DLD1 (cell line): ENCODE measurements around the gene KDM4B.

Experiments used
- in situ Hi-C: cut with HindIII; loops from 2 replicates; pipeline ENCODE4 v1.10.0; 2017; ENCODE audit warnings: low sequenced_read_pairs

KDM4B gene

DNA sequence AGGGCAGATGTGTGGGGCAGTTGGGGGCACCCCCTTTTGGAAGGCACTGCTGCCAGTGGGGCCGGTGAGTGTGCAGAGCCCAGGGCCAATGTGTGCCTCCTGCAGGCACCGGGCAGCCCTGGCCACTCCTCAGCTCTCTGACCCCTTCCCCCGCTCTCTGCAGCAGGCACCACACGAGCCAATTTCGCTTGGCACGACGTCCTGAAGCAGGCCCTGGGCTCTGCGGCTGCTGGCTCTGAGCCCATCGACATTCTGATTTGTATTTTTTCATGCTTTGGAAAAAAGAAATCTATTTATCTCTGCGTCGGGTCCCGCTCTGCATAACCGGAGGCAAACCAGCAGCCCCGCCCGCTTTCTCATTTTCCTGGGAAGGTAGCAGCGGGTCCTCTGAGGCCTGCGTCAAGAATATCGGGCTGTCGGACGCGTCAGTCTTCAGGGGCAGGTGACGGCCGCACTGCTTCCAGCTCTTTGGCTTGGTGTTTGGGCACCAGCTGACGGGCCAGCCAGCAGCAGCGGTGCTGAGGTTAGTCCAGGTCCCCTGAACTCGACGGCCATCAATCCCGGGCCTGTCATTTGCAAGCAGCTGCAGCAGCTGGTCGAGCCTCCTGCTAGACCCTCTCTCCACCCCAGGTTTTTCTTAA, 134.3 kb downstream of the KDM4B start:
- in situ Hi-C loops, result no loop called here

DNA sequence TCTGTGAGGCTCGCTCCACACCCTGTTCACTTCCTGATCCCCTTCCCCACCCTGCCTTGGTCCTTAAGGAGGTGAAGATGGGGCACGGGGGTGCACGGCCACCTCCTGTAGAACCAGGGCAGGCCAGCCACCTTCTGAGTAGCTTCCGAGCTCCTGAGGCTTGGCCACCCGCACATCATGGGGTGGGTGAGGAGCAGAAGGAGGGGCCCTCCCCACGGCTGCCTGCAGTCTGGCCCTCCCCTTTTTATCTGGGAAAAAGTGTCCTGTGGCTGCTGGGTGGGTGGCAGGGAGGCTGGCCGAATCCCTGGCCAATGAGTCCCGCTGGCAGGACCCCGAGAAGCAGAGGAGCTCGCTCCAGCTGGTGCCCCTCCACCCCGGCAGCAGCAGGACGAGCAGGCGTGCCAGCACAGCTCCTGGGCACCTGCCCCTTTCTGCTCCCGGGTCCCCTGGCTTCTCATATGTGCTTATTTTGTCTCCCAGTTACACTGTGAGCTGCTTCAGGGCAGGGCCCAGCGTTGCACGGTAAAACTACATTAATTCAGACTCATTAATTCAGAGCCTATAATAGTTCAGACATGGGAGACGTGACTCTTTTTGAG, 135.0 kb downstream of the KDM4B start:
- in situ Hi-C loops, result no loop called here

DNA sequence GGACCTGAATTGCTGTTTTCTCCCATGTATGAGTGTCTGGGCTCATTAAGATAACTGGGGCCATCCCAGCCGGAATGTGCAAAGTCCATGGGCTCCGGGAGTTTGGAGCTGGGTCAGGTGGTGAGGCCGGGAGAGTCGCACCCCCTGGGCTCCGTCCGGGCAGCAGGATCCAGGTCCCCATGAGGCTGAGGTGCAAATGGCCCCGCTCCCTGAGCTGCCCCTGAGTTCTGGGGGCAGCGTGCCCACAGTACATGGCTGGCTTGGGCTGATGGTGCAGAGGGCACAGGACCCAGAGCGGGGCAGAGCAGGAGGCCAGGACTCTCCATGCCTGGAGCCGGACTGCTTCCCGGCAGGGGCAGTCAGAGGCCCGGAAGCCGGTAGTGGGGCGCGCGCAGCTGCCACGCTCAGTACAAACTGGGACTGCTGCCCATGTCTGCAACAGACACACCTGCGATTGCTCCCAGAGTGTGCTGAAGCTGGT, 136.0 kb downstream of the KDM4B start:
- in situ Hi-C loops, result no loop called here

DNA sequence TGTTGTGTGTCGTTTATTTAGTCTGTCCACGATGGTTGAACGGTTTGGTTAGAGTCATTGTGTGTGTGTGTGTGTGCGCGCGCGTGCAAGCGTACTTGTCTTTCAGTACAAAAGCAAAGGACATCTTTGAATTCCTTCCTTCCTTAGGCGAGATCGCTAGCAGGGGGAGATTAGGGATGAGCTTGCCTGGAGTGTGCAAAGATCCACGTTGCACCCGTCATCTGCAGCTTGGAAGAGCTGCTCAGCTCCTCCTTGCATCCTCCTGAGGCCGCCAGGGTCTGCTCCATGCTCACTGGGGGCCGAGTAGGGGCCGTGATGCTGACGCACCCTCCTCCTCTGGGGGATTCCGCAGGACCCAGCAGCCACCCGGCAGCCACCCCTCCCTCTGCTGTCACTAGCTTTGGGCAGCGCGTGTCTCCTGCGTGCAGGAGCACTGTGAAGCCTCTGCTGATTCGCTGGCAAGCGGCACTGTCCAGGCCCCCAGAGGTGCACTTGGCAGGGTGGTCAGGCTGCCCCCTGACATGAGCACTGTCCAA, 137.3 kb downstream of the KDM4B start:
- in situ Hi-C loops, result no loop called here

DNA sequence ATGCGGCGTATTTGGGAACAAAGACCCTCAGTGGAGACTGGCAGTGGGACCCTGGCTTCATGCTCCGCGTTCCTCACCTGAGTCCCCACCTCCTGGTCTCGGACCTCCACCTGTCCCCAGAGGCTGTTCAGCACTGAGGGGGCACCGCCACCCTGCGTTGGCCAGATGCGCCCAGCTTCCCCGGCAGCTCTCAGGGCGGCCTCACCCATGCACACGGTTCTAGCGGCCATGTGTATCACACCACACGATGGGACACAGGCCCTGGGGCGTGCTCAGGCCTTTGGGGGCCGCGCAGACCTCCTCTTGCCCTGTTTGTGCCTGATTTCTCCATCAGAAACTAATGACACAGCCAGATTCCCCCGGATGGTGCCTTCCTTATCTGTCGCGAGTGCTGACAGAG, 138.1 kb downstream of the KDM4B start:
- in situ Hi-C loops, result no loop called here

DNA sequence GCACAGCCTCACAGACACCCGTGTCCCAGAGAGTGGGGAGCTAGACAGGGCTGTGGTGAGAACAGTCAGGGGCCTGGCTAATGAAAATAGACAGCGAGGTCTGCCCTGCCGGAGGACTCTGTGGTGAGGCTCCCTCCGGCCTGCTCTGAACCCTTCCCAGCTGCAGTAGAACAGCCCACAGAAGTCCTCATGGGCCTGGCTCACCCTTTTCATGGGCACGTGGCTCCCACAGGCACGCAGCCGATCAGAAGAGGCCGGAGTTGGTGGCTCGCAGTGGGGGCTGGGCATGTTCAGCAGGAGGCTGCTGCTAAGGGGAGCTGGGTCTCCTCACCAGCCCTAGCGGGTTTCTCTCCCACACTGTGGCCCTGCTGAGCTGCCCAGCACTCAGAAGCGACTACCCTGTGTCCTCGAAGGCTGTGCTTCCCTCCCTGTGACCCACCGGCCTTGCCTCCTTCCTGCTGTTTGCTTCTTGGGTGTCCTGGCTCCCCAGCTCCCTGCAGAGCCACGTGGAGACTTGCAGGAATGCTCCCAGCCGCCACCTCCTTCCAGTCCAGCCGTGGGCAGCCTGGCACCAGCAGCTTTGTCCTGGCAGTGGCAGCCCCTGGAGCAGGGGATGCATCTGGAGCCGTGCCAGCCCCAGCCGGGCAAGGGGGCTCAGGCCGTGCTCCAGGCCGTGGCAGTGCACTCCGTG, 138.7 kb downstream of the KDM4B start:
- in situ Hi-C loops, result no loop called here

DNA sequence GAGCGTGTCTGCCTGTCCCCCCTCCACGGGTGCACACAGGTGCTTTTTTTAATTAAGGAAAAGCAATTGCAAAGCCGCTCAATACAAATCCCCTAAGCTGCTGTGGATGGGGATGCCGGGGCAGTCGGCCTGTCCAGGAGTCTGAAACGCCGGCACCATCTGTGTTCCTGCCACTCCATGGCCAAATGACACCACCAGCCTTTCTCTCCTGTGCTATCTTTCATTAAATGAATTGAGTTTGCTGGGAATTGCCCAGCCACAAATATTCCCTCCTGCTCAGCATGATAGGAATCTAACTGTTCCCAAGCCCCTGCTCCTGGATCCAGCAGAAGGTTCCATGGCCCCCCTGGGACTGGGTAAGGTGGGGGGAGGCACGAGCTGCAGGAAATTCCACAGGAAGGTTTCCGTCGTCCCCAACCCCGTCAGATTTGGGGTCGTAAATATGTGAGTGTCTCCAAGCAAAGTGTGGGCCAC, 139.2 kb downstream of the KDM4B start:
- in situ Hi-C loops, result no loop called here

DNA sequence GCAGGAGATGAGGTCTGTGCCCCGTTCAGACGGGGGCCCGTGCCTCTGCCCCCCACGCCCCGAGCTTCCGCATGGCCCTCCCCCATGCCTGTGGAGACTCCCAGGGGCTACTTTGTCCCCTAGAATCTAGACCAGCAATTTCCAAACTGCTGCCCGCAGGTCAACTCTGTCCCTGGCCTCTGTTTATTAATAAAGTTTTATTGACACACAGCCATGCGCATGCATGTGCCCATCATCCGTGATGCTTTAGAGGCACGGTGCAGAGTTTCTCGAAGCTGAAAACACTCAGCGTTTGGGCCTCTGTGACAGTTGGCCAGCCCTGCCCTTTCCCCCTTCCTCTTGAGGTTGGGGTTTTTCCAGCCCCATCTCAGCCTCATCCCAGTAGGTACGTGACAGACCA, 140.0 kb downstream of the KDM4B start:
- in situ Hi-C loops, result no loop called here

DNA sequence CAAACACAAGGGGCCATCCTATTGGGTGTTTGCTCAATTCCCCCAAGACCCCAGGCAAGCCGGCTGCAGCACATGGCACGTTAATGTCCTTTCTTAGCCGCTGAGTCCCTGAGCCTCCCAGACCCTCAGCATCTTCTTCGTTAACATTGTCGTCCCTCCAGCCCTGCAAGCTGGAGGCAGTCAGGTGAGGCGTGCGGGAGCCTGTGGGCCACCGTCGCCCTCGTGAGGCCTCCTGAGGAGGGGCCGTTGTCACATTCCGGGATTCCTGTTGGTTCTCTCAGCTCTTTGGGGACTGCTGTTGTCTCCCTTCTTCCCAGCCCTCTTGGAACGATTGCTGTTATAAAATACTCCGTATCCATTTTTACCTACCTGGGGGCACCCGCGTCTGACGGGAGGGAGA, 140.6 kb downstream of the KDM4B start:
- in situ Hi-C loops, result no loop called here

DNA sequence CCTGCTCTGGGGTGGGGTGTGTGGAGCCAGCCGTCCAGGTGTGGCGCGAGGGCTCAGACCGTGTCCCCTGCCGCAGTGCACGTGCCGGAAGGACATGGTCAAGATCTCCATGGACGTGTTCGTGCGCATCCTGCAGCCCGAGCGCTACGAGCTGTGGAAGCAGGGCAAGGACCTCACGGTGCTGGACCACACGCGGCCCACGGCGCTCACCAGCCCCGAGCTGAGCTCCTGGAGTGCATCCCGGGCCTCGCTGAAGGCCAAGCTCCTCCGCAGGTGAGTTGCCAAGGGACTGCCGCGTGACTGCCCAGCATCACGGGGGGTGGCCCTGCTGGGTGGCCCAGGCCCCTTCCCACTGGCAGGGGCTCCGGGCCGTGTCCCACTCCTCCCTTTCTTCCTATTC, 141.6 kb downstream of the KDM4B start:
- in situ Hi-C loops, result loop anchor here (10.0 kb wide), 1 partner anchor 56 kb away; no protein-coding TSS in a partner anchor

DNA sequence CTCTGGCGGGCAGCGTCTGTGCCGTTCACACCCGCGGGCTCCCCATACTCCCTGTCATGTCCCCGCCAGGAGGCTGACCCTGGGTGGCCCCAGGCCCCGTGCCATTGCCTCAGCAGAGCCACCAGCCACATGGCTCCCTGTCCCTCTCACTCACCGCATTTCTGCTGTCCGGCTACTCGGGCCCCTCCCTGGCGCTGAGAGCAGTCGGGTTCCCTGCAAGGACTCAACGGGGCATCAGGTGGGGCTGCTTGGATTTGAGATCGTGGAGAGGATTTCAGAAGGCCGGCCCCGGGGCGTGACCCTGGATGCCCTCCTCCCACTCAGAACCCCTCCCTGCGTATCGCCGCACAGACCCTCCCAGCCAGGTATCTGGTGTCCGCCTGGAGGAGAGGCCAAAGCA, 142.1 kb downstream of the KDM4B start:
- in situ Hi-C loops, result loop anchor here (10.0 kb wide), 1 partner anchor 56 kb away; no protein-coding TSS in a partner anchor

DNA sequence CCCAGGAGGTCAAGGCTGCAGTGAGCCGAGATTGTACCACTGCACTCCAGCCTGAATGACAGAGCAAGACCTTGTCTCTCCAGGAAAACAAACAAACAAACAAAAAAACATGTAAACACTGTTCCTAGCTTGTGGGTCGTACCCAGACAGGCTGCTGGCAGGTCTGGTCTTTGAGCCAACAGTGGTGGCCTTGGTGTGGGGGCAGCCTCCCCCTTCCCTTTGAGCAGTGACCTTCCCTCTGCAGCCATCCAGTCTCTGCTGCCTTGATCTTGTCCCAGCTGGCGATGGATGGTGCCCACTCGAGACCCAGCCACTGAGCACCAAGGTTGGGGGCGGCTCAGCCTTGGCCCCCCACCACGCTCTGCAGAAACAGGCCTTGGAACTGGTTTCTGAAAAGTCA, 143.3 kb downstream of the KDM4B start:
- in situ Hi-C loops, result loop anchor here (10.0 kb wide), 1 partner anchor 57 kb away; no protein-coding TSS in a partner anchor

DNA sequence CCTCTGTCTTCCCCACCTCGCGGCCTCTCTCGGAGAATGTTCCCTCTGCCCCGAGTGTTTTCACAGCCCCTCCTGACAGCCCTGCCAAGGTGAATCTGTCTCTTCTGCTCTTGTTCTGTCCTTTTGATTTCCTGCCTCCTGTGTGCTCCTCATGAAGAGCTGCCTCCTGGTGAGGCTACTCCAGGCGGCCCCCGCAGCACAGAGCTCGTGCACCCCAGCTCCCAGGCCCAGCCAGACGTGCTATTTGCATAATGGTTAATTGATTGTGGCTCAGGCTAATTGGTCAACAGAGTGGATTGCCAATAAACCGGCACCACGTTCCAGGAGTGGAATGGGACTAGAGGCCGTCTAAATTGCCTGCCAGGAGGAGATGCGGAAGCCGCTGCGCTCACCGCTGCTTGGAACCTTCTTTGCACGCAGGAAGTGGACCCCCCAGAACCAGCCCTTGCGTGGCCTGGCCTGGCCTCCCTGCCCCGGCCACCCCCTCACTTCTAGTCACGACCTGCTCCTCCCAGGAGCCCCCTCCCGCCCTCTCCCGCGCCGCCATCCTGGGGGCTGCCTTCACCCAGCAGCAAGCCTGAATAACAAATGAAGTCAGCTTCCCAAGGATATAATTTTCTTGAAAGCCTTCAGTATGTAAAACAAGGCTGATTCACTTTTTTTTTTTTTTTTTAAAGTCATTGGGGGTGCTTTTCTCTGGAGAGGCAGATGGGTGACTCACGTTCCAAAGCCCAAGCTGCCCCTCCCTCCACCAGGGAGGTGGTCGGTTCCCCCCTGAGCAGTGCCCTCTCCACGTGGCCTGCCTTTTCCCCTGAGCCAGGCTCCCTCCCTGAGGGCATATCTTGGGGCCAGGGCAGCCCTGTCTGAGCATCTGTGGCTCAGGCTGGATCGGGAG, 144.0 kb downstream of the KDM4B start:
- in situ Hi-C loops, result loop anchor here (10.0 kb wide), 1 partner anchor 58 kb away; no protein-coding TSS in a partner anchor

DNA sequence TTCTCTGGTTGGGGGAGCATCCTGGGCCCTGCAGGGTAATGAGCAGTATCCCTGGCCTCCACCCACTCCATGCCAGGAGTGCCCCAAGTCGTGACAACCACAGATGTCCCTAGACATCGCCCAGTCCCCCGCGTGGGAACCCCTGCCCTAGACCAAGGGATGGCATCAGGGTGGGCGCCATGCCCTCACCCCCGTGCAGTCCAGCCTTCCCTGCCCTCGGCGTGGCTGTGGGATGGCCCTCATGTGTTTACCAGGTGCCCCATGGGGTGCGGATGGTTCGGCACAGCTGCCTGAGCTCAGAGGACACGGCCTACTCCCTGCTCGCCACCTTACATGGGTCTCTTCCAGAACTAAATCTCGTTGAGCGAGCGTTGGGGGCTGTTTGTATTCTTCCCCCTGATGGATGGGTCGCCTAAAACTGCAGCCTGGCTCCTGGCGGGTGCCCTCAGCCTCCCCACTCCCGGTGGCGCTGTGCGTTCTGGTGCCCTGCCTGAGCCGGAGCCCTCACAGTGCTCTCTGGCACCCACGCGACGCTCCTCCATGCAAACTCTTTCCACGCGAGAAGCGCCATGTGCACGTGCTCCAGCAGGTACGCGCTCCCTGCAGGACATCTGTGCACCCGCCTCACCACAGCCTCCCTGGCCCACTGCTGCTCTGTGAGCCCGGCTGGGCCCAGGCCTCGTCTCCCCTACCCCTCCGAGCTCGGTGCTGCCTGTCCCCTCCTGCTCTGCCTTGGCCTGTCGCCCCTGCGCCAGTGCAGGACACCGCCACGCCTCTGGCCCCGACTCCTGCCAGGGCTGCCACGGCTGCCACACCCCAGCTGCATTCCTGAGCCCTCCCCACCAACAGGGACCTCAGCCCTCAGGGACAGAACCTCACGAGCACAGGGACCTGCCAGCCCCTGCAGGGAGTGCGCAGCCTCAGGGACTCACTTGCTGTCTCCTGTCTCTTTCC, 145.0 kb downstream of the KDM4B start:
- in situ Hi-C loops, result loop anchor here (10.0 kb wide), 1 partner anchor 59 kb away; no protein-coding TSS in a partner anchor

DNA sequence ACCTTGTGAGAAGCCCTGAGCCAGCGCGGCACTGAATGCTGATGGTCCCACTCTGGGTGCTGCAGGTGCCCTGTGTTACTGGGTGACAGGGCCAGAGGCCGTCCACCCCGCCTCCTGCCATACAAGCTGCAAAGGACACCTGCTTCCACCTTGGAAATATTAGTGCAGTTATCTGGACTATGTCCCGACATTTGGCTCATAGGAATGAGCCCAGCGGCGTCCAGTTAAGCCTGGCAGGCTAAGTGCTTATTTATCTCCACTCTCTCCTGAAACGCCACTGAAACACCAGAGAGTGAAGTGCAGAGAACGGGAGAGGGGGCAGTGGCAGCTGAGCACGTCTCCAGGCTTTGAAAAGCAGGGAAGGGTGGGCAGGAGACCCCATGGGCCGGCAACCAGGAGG, 145.8 kb downstream of the KDM4B start:
- in situ Hi-C loops, result loop anchor here (10.0 kb wide), 1 partner anchor 60 kb away; no protein-coding TSS in a partner anchor

DNA sequence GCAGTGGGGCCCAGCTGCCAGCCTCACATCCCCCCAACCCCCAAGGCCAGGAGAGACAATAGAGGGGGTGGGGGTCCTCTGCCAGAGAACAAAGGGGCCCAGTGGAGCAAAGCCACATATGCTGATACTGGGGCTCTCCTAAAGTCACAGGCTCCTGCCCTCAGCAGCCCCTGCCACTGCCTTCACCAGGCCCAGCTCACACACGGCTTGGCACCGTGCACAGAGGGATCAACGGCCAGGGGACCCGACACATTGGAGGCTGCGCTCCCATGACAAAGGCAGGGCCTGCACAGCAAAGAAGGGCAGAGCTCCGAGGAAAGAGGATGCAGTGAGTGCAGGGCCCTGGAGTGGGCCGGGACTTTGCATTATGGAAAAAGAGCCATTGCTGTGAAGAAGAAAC, 146.4 kb downstream of the KDM4B start:
- in situ Hi-C loops, result loop anchor here (10.0 kb wide), 1 partner anchor 61 kb away; no protein-coding TSS in a partner anchor

DNA sequence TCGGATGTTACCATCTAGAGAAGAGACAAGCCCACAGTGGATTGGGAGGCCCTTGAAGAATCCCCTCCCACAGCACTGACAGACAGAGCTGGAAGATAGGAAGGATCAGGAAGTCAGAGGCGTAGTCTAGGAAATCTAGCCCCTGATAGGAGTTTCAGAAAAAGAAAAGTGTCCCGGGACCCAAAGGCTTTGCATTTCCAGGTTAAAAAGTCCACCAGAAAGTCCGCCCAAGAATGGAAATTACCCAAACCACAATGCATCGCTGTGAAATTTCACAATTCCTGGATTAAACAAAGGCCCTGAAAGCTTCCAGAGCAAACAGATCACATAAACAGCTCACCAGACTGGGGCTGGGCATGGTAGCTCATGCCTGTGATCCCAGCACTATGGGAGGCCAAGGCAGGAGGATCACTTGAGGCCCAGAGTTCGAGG, 146.9 kb downstream of the KDM4B start:
- in situ Hi-C loops, result loop anchor here (10.0 kb wide), 1 partner anchor 61 kb away; no protein-coding TSS in a partner anchor

DNA sequence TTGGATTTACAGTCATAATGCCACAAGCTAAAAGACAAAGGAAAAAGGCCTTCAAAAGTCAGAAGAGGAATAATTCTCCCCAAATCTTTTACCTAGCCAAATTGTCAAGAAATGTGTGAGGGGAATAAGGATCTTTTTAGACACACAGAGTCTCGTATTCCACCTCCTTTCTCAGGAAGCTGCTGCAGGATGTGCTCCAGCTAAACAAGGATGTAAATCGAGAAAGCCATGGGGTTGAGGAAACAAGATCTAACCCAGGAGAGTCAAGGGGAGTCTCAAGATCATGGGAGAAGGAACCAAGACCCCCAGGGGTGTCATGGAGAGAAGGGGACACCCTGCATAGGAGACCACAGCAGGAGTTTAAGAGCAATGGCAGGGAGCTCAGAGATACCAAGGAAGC, 147.4 kb downstream of the KDM4B start:
- in situ Hi-C loops, result loop anchor here (10.0 kb wide), 1 partner anchor 61 kb away; no protein-coding TSS in a partner anchor

DNA sequence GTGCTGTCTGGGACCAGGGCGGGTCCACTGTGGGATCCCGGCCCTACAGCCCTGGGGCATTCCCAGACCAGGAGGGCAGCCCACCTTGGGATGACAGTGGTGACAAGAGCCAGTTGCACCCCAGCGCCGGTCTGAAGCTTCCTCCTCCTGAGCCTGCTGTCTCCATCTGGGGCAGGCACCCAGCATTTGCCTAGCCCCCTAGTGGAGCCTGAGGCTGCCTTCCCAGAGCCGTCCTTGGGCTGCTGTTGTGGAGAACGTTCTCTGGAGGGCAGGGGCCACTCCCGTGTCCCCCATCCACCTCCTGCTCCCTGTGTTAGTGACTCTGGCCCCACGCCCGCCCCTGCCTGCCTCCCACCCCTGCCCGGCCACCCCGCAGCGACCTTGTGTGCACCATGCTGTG, 148.5 kb downstream of the KDM4B start:
- in situ Hi-C loops, result loop anchor here (10.0 kb wide), 1 partner anchor 63 kb away; no protein-coding TSS in a partner anchor
